GM10248 (cell line): ENCODE results near the gene EXOC1.

Experiments used
- CTCF ChIA-PET: fragments of 300-600 bp; sonication (Branson Sonifier 250); formaldehyde crosslinking; extraction: SDS; loops from one replicate; lab custom pipeline; 2021; ENCODE audit warnings: antibody characterized with exemption; lab: Yijun Ruan, JAX
- POLR2A ChIA-PET: fragments of 350-650 bp; sonication (Branson Sonifier 250); formaldehyde crosslinking; extraction: SDS; loops from one replicate; lab custom pipeline; 2020; ENCODE audit warnings: antibody characterized with exemption; lab: Yijun Ruan, JAX
- DNase-seq: peaks from one replicate; pipeline ENCODE4 v3.0.0; 2012; ENCODE audit errors: extremely low spot score
- CTCF ChIP-seq: IDR thresholded peaks from 2 replicates; pipeline ENCODE4 v1.5.1; 2012; ENCODE audit warnings: mild to moderate bottlenecking, low read depth; ENCODE audit errors: extremely low read depth, missing control alignments, control extremely low read depth

The EXOC1 gene

GRCh38 chr4:55854129-55854528 lies 681 bp downstream of the EXOC1 start:
- POLR2A ChIA-PET, result no interaction called here
- no peak for DNase-seq
- CTCF ChIA-PET, result interaction anchor here (5.0 kb wide), 1 partner anchor 11 kb away, joined by 43 read pairs; no protein-coding TSS in a partner anchor
- no peak for TF ChIP-seq CTCF

GRCh38 chr4:55857586-55857985 lies 4.1 kb downstream of the EXOC1 start:
- DNase-seq, result no peak
- CTCF ChIA-PET, result interaction anchor here (5.0 kb wide), 1 partner anchor 8 kb away, joined by 43 read pairs; no protein-coding TSS in a partner anchor
- POLR2A ChIA-PET, result no interaction called here
- no peak for TF ChIP-seq CTCF

- POLR2A ChIA-PET, result no interaction called here
- TF ChIP-seq CTCF, result no peak
- no peak for DNase-seq
- CTCF ChIA-PET, result no interaction called here
Observed at GRCh38 chr4:55859711-55860110, 6.3 kb downstream of the EXOC1 start.

GRCh38 chr4:55864577-55865223 lies 11.3 kb downstream of the EXOC1 start:
- ChIA-PET CTCF (interaction anchor here (1.3 to 5.7 kb wide), 5 partner anchors 9 to 519 kb away, joined by 3 to 43 read pairs (median 5); partner anchors contain the start of genes CEP135, EXOC1 and SRD5A3), POLR2A (no interaction called here)
- no peak for TF ChIP-seq CTCF
- DNase-seq, result no peak

- no peak for DNase-seq
- POLR2A ChIA-PET, result no interaction called here
- no peak for TF ChIP-seq CTCF
- CTCF ChIA-PET, result interaction anchor here (0.9 to 5.7 kb wide), 8 partner anchors 10 to 520 kb away, joined by 3 to 43 read pairs (median 5); partner anchors contain the start of genes CEP135 and EXOC1
Observed at GRCh38 chr4:55865228-55865806, 11.9 kb downstream of the EXOC1 start.

- DNase-seq, result peak; percentile 8
Observed at GRCh38 chr4:55866290-55866907, 13.0 kb downstream of the EXOC1 start.

More at GRCh38 chr4:55866290-55866907, 13.0 kb downstream of the EXOC1 start:
- ChIA-PET CTCF (interaction anchor here (0.6 to 5.7 kb wide), 20 partner anchors 9 to 682 kb away, joined by 3 to 43 read pairs (median 4); partner anchors contain the start of genes CEP135, EXOC1 and SRD5A3), POLR2A (no interaction called here)
- TF ChIP-seq CTCF, result no peak
